Left lung (tissue), 10 donors: ENCODE measurements around the gene ARNT2. TPM values are rescaled to one million over a fixed set of nuclear protein-coding genes. Genes with fewer than 3 reads are reported as not detected.

Experiments used
- ATAC-seq: fragments of 200-7000 bp; cut with Tn5 transposase; one replicate; pipeline ENCODE4 v1.9.1; 2020; ENCODE audit warnings: moderate library complexity
- DNase-seq, 4 donors: peaks; one replicate each; pipeline ENCODE4 v3.0.0-alpha.2; 2013 to 2020
- H3K27ac ChIP-seq, 2 donors: fragments of 200-600 bp; sonication (generic) in 1 of 2; one replicate each; pipeline versions ENCODE4 v1.5.0 to v1.8.0; 2020 to 2021
- H3K27me3 ChIP-seq, 2 donors: fragments of 200-600 bp; sonication (generic) in 1 of 2; one replicate each; pipeline versions ENCODE4 v1.5.0 to v1.8.0; 2020 to 2021
- H3K36me3 ChIP-seq, 2 donors: fragments of 200-600 bp; sonication (generic) in 1 of 2; one replicate each; pipeline versions ENCODE4 v1.5.0 to v1.8.0; 2020 to 2021
- H3K4me1 ChIP-seq, 2 donors: fragments of 200-600 bp; one replicate each; pipeline ENCODE4 v1.8.0; 2021
- H3K4me3 ChIP-seq, 2 donors: fragments of 200-600 bp; sonication (generic) in 1 of 2; one replicate each; pipeline versions ENCODE4 v1.5.0 to v1.8.0; 2020 to 2021; ENCODE audit warnings: mild to moderate bottlenecking in 1 of 2
- H3K9me3 ChIP-seq, 2 donors: fragments of 200-600 bp; sonication (generic) in 1 of 2; one replicate each; pipeline versions ENCODE4 v1.5.0 to v1.8.0; 2020 to 2021
- intact Hi-C, 2 donors: fragments of 100-400 bp; cut with DNase I; formaldehyde crosslinking; loops; one replicate each; pipeline versions ENCODE4 v1.11.2 to v1.14.2; 2022
- polyA plus RNA-seq, 6 donors: library from polyadenylated mRNA; unstranded; fragments of 120-200 nt; gene quantifications; one replicate each; pipeline ENCODE4 v1.2.1, GENCODE V29; 2013; ENCODE audit not compliant: insufficient read length in 6 of 6
- total RNA-seq, 2 donors: library from RNA; stranded (reverse); fragmentation: NEBNext Ultra II Directional; extraction: Animal tissue kit (Norgen Biotek cat#: 25700); gene quantifications; one replicate each; pipeline ENCODE4 v1.2.1, GENCODE V29; 2021
- TF ChIP-seq, protein P1 (sequence below), 2 donors: fragments of 200-600 bp; sonication (generic) in 1 of 2; IDR thresholded peaks; one replicate each; pipeline versions ENCODE4 v1.5.0 to v1.8.0; 2021; ENCODE audit warnings: antibody characterized with exemption in 2 of 2
- donor health status: DM: no; HTN: yes; CAD: no.
- donor health status: DM: no; HTN: no; CAD: no.

Gene ARNT2
- total and polyA plus RNA-seq, 8 donors = 9.7 to 50.8 (median 33.7) TPM

DNA sequence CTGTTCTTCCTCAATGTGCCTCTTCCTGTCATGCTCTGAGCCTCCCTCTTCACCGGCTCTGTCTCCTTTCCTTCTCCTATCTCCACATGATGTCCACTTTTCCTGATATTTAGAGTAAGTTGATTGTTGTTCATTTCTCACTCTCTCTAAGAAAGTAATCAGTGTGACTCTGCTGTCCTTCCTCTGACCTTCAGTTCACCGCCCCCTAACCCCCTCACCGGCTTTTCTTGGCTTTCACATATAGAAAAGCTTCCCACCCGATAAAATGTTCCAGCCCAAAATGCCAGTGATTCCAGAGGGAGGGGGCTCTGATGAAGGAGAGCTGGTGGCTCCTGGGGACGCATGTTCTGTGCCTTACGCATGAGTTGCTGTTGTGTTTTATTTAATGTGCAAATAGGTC lies 170.4 kb downstream of the ARNT2 start:
- Histone ChIP-seq H3K9me3 (no peaks in the 10 kb centered on the region), H3K27ac (no peak overlapping the region), H3K27me3 (no peaks in the 10 kb centered on the region), H3K4me3 (no peak overlapping the region), H3K4me1 (no peaks in the 10 kb centered on the region), H3K36me3 (peaks cover 0 to 13% of the 10 kb centered on the region in 2 donors)
- intact Hi-C loops = loop anchor here in 1 of 2 donors (5.0 to 10.0 kb wide), 2 partner anchors 120 to 398 kb away; no protein-coding TSS in a partner anchor
- TF ChIP-seq, protein P1, sequence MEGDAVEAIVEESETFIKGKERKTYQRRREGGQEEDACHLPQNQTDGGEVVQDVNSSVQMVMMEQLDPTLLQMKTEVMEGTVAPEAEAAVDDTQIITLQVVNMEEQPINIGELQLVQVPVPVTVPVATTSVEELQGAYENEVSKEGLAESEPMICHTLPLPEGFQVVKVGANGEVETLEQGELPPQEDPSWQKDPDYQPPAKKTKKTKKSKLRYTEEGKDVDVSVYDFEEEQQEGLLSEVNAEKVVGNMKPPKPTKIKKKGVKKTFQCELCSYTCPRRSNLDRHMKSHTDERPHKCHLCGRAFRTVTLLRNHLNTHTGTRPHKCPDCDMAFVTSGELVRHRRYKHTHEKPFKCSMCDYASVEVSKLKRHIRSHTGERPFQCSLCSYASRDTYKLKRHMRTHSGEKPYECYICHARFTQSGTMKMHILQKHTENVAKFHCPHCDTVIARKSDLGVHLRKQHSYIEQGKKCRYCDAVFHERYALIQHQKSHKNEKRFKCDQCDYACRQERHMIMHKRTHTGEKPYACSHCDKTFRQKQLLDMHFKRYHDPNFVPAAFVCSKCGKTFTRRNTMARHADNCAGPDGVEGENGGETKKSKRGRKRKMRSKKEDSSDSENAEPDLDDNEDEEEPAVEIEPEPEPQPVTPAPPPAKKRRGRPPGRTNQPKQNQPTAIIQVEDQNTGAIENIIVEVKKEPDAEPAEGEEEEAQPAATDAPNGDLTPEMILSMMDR (IDR thresholded peaks at IDR 0.05) = no peak
- DNase-seq (no peak), ATAC-seq (no peak)

DNA sequence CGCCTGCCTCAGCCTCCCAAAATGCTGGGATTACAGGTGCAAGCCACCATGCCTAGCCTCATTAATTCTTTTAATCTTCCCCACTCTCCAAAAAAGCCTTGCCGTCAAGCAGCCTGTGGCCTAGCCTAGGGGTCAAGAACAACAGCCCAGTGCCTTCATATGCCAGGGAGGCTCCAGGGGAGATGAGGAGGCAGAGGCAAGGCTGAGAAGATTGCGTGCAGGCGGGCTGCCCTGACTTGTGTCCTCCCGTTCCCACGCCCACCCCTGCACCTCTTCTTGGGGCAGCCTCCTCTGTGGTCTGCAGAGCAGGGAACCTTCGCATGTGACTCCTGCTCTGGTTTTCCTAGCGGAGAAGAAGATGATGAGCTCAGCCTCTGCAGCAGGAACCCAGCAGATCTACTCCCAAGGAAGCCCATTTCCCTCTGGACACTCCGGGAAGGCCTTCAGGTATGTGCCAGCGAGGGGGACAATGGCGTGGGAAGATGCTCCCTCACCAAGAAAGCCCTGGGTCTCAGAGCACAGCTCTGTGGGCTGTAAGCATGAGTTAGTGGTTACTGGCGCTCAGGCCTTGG lies 172.4 kb downstream of the ARNT2 start:
- intact Hi-C loops = loop anchor here in 1 of 2 donors (10.0 kb wide), 1 partner anchor 122 kb away; no protein-coding TSS in a partner anchor
- no peak for ATAC-seq
- H3K36me3 ChIP-seq = peaks cover 0 to 13% of the 10 kb centered on the region in 2 donors
- no peaks in the 10 kb centered on the region for H3K27me3 ChIP-seq
- no peak overlapping the region for H3K27ac ChIP-seq
- TF ChIP-seq, protein P1 (IDR thresholded peaks at IDR 0.05) = no peak
- H3K9me3 ChIP-seq = no peaks in the 10 kb centered on the region
- DNase-seq = no peak
- no peak overlapping the region for H3K4me3 ChIP-seq
- no peaks in the 10 kb centered on the region for H3K4me1 ChIP-seq

DNA sequence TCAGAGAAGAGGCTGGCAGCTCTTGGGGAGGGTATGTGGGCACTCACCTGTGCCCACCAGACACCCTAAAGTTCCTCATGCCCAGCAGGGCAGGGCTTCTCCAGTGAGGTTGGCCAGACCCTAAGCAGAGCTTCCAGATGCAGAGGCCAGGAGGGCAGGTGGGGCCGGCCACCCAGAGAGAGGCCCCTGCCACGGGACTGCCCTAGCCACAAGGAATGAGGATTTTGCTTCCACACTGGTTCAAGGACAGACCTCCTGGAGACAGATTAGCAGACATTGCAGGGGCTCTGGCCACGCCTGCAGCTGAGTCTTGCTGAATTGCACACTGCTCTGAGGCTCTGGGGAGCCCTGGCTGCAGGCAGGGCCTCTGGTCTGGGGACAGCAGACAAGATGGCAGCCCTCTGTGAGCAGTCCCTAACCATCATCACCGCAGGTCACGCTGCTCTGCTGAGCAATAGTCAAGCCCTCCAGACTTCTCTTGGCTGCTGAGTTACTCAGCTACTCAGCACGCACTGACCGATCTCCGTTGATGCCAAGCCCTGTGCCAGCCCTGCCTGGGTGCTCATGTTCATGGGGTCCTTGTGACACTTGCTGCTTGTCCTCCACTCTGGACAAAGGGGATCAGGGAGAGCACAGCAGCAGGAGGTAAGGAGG lies 173.5 kb downstream of the ARNT2 start:
- ATAC-seq (no peak), DNase-seq (no peak)
- no peaks in the 10 kb centered on the region for H3K9me3 ChIP-seq
- H3K36me3 ChIP-seq = peaks cover 0 to 13% of the 10 kb centered on the region in 2 donors
- TF ChIP-seq, protein P1 (IDR thresholded peaks at IDR 0.05) = no peak
- H3K4me1 ChIP-seq = no peaks in the 10 kb centered on the region
- H3K27me3 ChIP-seq = no peaks in the 10 kb centered on the region
- intact Hi-C loops = loop anchor here in 1 of 2 donors (10.0 kb wide), 1 partner anchor 123 kb away; no protein-coding TSS in a partner anchor
- no peak overlapping the region for H3K27ac ChIP-seq
- H3K4me3 ChIP-seq = no peak overlapping the region

DNA sequence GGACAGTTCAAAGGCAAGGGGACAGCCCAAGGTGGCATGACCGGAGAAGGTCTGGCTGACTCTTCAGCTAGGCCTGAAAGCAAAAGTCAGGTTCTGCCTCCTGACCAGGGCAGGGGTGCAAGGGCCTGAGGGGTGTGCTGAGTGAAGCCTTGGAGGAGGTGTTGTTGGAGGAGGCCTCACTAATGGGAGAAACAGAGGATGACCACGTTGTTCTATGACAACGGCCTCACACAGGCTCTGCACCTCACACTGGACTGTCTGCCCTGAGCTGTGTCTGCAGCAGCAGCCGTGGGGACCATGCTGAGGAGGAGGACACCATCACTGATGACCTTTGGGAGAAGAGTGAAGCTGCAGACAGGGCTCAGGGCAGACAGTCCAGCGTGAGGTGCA lies 174.0 kb downstream of the ARNT2 start:
- ATAC-seq (no peak), DNase-seq (no peak)
- TF ChIP-seq, protein P1 (IDR thresholded peaks at IDR 0.05) = no peak
- H3K4me3 ChIP-seq = no peak overlapping the region
- H3K9me3 ChIP-seq = no peaks in the 10 kb centered on the region
- peaks cover 0 to 13% of the 10 kb centered on the region in 2 donors for H3K36me3 ChIP-seq
- H3K27me3 ChIP-seq = no peaks in the 10 kb centered on the region
- intact Hi-C loops = loop anchor here in 1 of 2 donors (10.0 kb wide), 1 partner anchor 123 kb away; no protein-coding TSS in a partner anchor
- no peak overlapping the region for H3K27ac ChIP-seq
- H3K4me1 ChIP-seq = no peaks in the 10 kb centered on the region

DNA sequence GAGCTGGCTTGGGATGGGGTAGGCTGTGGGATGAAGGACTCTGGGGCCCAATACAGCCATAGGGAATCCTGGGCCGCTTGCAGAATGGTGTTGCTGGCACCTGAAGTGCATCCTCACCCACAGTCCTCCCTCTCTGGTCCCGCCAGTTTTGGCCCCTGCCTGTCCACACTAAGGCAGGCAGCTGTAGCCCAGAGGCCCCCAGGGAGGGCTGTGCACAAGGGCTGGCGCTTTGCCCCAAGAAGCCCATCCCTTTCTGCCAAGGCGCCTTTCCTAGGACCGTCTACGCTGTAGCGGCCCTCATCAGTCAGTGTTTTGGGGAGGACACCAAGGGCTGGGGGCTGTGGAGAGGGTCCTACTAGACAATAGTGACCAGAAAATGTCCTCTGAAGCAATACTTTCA lies 174.7 kb downstream of the ARNT2 start:
- TF ChIP-seq, protein P1 (IDR thresholded peaks at IDR 0.05) = no peak
- H3K27ac ChIP-seq = no peak overlapping the region
- intact Hi-C loops = loop anchor here in 1 of 2 donors (10.0 kb wide), 1 partner anchor 124 kb away; no protein-coding TSS in a partner anchor
- ATAC-seq (no peak), DNase-seq (no peak)
- H3K36me3 ChIP-seq = peaks cover 0 to 13% of the 10 kb centered on the region in 2 donors
- no peaks in the 10 kb centered on the region for H3K4me1 ChIP-seq
- no peaks in the 10 kb centered on the region for H3K27me3 ChIP-seq
- H3K9me3 ChIP-seq = no peaks in the 10 kb centered on the region
- H3K4me3 ChIP-seq = no peak overlapping the region
